K562 (cell line): ENCODE results near the gene TMEFF2. TPM values are rescaled to one million over a fixed set of nuclear protein-coding genes. Genes with fewer than 3 reads are reported as not detected.

Experiments used
- ATAC-seq: fragments of 200-7000 bp; cut with Tn5 transposase; 3 replicates; pipeline ENCODE4 v1.9.1; 2020; ENCODE audit warnings: moderate library complexity
- BruUV-seq: library from RNA; stranded (reverse); fragments of 400-500 nt; replicated peaks from 2 replicates; lab custom pipeline; 2021; lab: Mats Ljungman, UMichigan
- CTCF ChIA-PET: fragments of 300-600 bp; formaldehyde crosslinking; extraction: SDS; loops from one replicate; lab custom pipeline; 2021; ENCODE audit warnings: low intra/inter-chr PET ratio; lab: Yijun Ruan, JAX
- POLR2A ChIA-PET: fragments of 300-600, 350-650 bp; sonication (Branson Sonifier 250); formaldehyde crosslinking; extraction: SDS; loops from one replicate; lab custom pipeline; 2021; ENCODE audit warnings: antibody characterized with exemption, inconsistent platforms; lab: Yijun Ruan, JAX
- DNase-seq, 4 experiments: peaks; one replicate each; pipeline versions ENCODE4 v3.0.0 to v3.0.0-alpha.2; 2011 to 2018; ENCODE audit warnings: low spot score in 3 of 4, mixed read lengths in 3 of 4; ENCODE audit errors: extremely low read depth in 1 of 4
- FAIRE-seq: peaks from 2 replicates; lab custom pipeline; 2011; peaks lifted over from hg19 to GRCh38; lab: Jason Lieb, UNC
- H2AFZ ChIP-seq: 2 replicates; pipeline ENCODE4 v1.6.0; 2011; ENCODE audit warnings: low read depth, low read length, control low read depth, inconsistent platforms
- H3K27ac ChIP-seq: fragments of 200-600 bp; 3 replicates; pipeline ENCODE4 v1.8.0; 2011; ENCODE audit warnings: low read depth, mild to moderate bottlenecking, control low read depth, inconsistent platforms, low read length, moderate library complexity, mixed read lengths; ENCODE audit errors: extremely low read depth
- H3K27me3 ChIP-seq, 2 experiments: fragments of 300-600 bp in 1 of 2; 2 replicates in 1 of 2; 3 replicates in 1 of 2; pipeline versions ENCODE4 v1.6.0 to v1.8.0; 2011; ENCODE audit warnings: inconsistent platforms in 2 of 2, low read length in 2 of 2, mild to moderate bottlenecking in 1 of 2, mixed read lengths in 1 of 2, moderate library complexity in 1 of 2; ENCODE audit not compliant: control insufficient read depth in 2 of 2, insufficient read depth in 2 of 2
- H3K36me3 ChIP-seq: fragments of 300-600 bp; 3 replicates; pipeline ENCODE4 v1.8.0; 2011; ENCODE audit warnings: mild to moderate bottlenecking, low read length, inconsistent platforms; ENCODE audit not compliant: control insufficient read depth, insufficient read depth
- H3K4me1 ChIP-seq, 2 experiments: fragments of 200-600 bp in 1 of 2; replicated peaks in 1 of 2; 2 replicates in 1 of 2; 3 replicates in 1 of 2; pipeline versions ENCODE4 v1.5.1 to v1.8.0; 2011; ENCODE audit warnings: inconsistent platforms in 2 of 2, low read length in 2 of 2, mild to moderate bottlenecking in 1 of 2, mixed read lengths in 1 of 2, moderate library complexity in 1 of 2; ENCODE audit not compliant: control insufficient read depth in 2 of 2, insufficient read depth in 2 of 2
- H3K4me2 ChIP-seq: 2 replicates; pipeline ENCODE4 v1.6.1; 2011; ENCODE audit warnings: low read length, control low read depth, inconsistent platforms, mixed read lengths; ENCODE audit not compliant: insufficient read depth
- H3K4me3 ChIP-seq: fragments of 200-600 bp; sonication (generic), shearing (Covaris generic); 2 replicates; pipeline ENCODE4 v1.5.1; 2016; ENCODE audit warnings: control low read depth, inconsistent platforms
- H3K79me2 ChIP-seq: fragments of 200-600 bp; 3 replicates; pipeline ENCODE4 v1.8.0; 2011; ENCODE audit warnings: low read length, inconsistent platforms; ENCODE audit not compliant: control insufficient read depth, insufficient read depth
- H3K9ac ChIP-seq, 2 experiments: 2 replicates each; pipeline versions ENCODE4 v1.6.0 to v1.6.1; 2011; ENCODE audit warnings: low read depth in 2 of 2, low read length in 2 of 2, control low read depth in 1 of 2, inconsistent platforms in 1 of 2, mild to moderate bottlenecking in 1 of 2, mixed read lengths in 1 of 2; ENCODE audit not compliant: insufficient read depth in 1 of 2
- H3K9me1 ChIP-seq: one replicate; pipeline ENCODE4 v1.6.0; 2011; ENCODE audit warnings: inconsistent platforms, mild to moderate bottlenecking, low read length, moderate library complexity; ENCODE audit not compliant: control insufficient read depth, insufficient read depth
- H3K9me3 ChIP-seq: replicated peaks from 2 replicates; pipeline ENCODE4 v1.5.1; 2011; ENCODE audit warnings: low read depth, low read length, inconsistent platforms; ENCODE audit not compliant: control insufficient read depth, insufficient read depth
- H4K20me1 ChIP-seq: replicated peaks from 2 replicates; pipeline ENCODE4 v1.6.1; 2011; ENCODE audit warnings: low read length, inconsistent platforms, mixed read lengths; ENCODE audit not compliant: control insufficient read depth, insufficient read depth
- BRD4 ChIP-seq: fragments of 200-600 bp; sonication (generic); IDR thresholded peaks from 2 replicates; pipeline ENCODE4 v1.6.1; 2017; ENCODE audit warnings: inconsistent platforms
- HEY1 ChIP-seq: fragments of 250-450 bp; sonication (Bioruptor Pico); IDR thresholded peaks from 2 replicates; pipeline ENCODE4 v1.5.0; 2020; ENCODE audit warnings: mild to moderate bottlenecking, moderate library complexity, borderline replicate concordance
- ID3 ChIP-seq, 2 experiments: fragments of 250-450 bp in 1 of 2; fragments of 450-650 bp in 1 of 2; sonication (Bioruptor Pico) in 1 of 2; IDR thresholded peaks; 2 replicates each; pipeline versions ENCODE4 v1.6.1 to v1.8.0; 2016 to 2021; ENCODE audit warnings: mild to moderate bottlenecking in 2 of 2, moderate library complexity in 2 of 2, missing compliant biosample characterization in 1 of 2, missing genetic modification characterization in 1 of 2
- KAT7 ChIP-seq: sonication (generic); formaldehyde crosslinking; IDR thresholded peaks from 2 replicates; pipeline ENCODE4 v1.8.0; 2022; ENCODE audit warnings: missing genetic modification reagents, mild to moderate bottlenecking, borderline replicate concordance
- KDM1A ChIP-seq, 2 experiments: fragments of 450-650 bp; IDR thresholded peaks; 2 replicates each; pipeline ENCODE4 v1.6.1; 2016; ENCODE audit warnings: mild to moderate bottlenecking in 2 of 2
- NFYB ChIP-seq: IDR thresholded peaks from 2 replicates; pipeline ENCODE4 v1.6.1; 2011; ENCODE audit warnings: mild to moderate bottlenecking, moderate library complexity; ENCODE audit not compliant: insufficient read length; ENCODE audit errors: extremely low read depth
- ZNF282 ChIP-seq: sonication (generic); formaldehyde crosslinking; IDR thresholded peaks from 2 replicates; pipeline ENCODE4 v1.8.1; 2023; ENCODE audit warnings: missing genetic modification reagents
- ZNF444 ChIP-seq: fragments of 250-450 bp; sonication (Bioruptor Pico); IDR thresholded peaks from 2 replicates; pipeline ENCODE4 v1.4.0; 2020; ENCODE audit warnings: mild to moderate bottlenecking, moderate library complexity
- ZSCAN29 ChIP-seq: fragments of 450-650 bp; IDR thresholded peaks from 2 replicates; pipeline ENCODE4 v1.6.1; 2017
- WGBS: fragments of 100-300 bp; shearing (Covaris generic); methylation state at CpG from one replicate; pipeline ENCODE4 v1.1.6; 2016; ENCODE audit warnings: low coverage, mixed read lengths; ENCODE audit not compliant: insufficient coverage; ENCODE audit errors: missing lambda C conversion rate; 5-methylcytosine and 5-hydroxymethylcytosine counted together
- in situ Hi-C: fragments of 300-500 bp; cut with MboI; formaldehyde crosslinking; loops from 4 replicates; pipeline ENCODE4 v1.15.0; 2018; ENCODE audit warnings: inconsistent platforms, mixed read lengths
- intact Hi-C: fragments of 100-400 bp; cut with micrococcal nuclease; formaldehyde crosslinking; loops from 2 replicates; pipeline ENCODE4 v1.14.2; 2022
- polyA plus RNA-seq, 8 experiments: library from polyadenylated mRNA; depleted of rRNA in 4 of 8; stranded (reverse) in 5 of 8; unstranded in 3 of 8; fragments of >200 nt; fragmentation: Nextera tagmentation in 2 of 8; fragmentation: Illumina TruSeq in 1 of 8; extraction: Ambion mirVana in 2 of 8; extraction: Trizol in 1 of 8; gene quantifications; 2 replicates each; pipeline versions ENCODE4 v1.2.1 to v1.2.3, GENCODE V29; 2011 to 2014; ENCODE audit warnings: inconsistent platforms in 1 of 8, missing spikeins in 1 of 8
- total RNA-seq, 7 experiments: library from RNA; depleted of rRNA in 6 of 7; stranded (reverse); fragments of >200 nt in 6 of 7; fragmentation: Illumina TruSeq in 2 of 7; extraction: Trizol in 2 of 7; gene quantifications; 2 replicates each; pipeline versions ENCODE4 v1.2.1 to v1.2.3, GENCODE V29; 2011 to 2021; ENCODE audit warnings: low replicate concordance in 1 of 7
- TF ChIP-seq, protein P1 (sequence below): fragments of 250-450 bp; sonication (Bioruptor Pico); IDR thresholded peaks from 2 replicates; pipeline ENCODE4 v1.5.0; 2020; ENCODE audit warnings: mild to moderate bottlenecking
- TF ChIP-seq, protein P2 (sequence below): fragments of 250-450 bp; sonication (Bioruptor Pico); IDR thresholded peaks from 2 replicates; pipeline ENCODE4 v1.8.0; 2021; ENCODE audit warnings: moderate library complexity, mild to moderate bottlenecking, inconsistent platforms
- TF ChIP-seq, protein P3 (sequence below), 2 experiments: fragments of 450-650 bp in 1 of 2; sonication (generic) in 1 of 2; formaldehyde crosslinking in 1 of 2; IDR thresholded peaks; 2 replicates each; pipeline versions ENCODE4 v1.7.1 to v1.9.0; 2016 to 2022; ENCODE audit warnings: inconsistent platforms in 1 of 2, mild to moderate bottlenecking in 1 of 2, missing genetic modification reagents in 1 of 2

Gene TMEFF2
- total and polyA plus RNA-seq, 9 of the 15 experiments (the other 6 are each of a cell fraction or from before 2014, with no cell fraction given) = 1.4 TPM; not detected in 8

GRCh38 chr2:192044496-192044895 is 150.2 kb downstream of the TMEFF2 start:
- no peak overlapping the region for H3K9ac ChIP-seq
- intact Hi-C loops (no loop called here), in situ Hi-C loops (no loop called here)
- H3K9me3 ChIP-seq = no peaks in the 10 kb centered on the region
- ChIA-PET POLR2A (no interaction called here), CTCF (no interaction called here)
- 64% methylated on average over 2 of the region's 2 CpGs for WGBS
- no peaks in the 10 kb centered on the region for H3K4me1 ChIP-seq
- H4K20me1 ChIP-seq = no peaks in the 10 kb centered on the region
- no peak for DNase-seq
- no TSS peak for BruUV-seq
- no peaks in the 10 kb centered on the region for H3K27me3 ChIP-seq
- no peak overlapping the region for H3K4me3 ChIP-seq
- no peaks in the 10 kb centered on the region for H3K79me2 ChIP-seq
- H3K9me1 ChIP-seq = no peaks in the 10 kb centered on the region
- H3K4me2 ChIP-seq = no peak overlapping the region
- H3K36me3 ChIP-seq = no peaks in the 10 kb centered on the region
- ATAC-seq = no peak
- no peak overlapping the region for H2AFZ ChIP-seq
- no peak for FAIRE-seq
- no peak overlapping the region for H3K27ac ChIP-seq
- TF ChIP-seq ZNF282 (CRISPR knock-in tag) = no peak
- TF ChIP-seq, protein P1, sequence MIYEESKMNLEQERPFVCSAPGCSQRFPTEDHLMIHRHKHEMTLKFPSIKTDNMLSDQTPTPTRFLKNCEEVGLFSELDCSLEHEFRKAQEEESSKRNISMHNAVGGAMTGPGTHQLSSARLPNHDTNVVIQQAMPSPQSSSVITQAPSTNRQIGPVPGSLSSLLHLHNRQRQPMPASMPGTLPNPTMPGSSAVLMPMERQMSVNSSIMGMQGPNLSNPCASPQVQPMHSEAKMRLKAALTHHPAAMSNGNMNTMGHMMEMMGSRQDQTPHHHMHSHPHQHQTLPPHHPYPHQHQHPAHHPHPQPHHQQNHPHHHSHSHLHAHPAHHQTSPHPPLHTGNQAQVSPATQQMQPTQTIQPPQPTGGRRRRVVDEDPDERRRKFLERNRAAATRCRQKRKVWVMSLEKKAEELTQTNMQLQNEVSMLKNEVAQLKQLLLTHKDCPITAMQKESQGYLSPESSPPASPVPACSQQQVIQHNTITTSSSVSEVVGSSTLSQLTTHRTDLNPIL (CRISPR knock-in tag) = no peak
- TF ChIP-seq NFYB = no peak
- no peak for TF ChIP-seq HEY1 (CRISPR knock-in tag)
- TF ChIP-seq ZSCAN29 = no peak
- TF ChIP-seq, protein P2, sequence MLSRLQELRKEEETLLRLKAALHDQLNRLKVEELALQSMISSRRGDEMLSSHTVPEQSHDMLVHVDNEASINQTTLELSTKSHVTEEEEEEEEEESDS (CRISPR knock-in tag) = no peak
- TF ChIP-seq KDM1A (IDR thresholded peaks at IDR 0.05) = no peak
- TF ChIP-seq KAT7 = no peak
- no peak for TF ChIP-seq ZNF444 (CRISPR knock-in tag)
- no peak for TF ChIP-seq BRD4
- TF ChIP-seq, protein P3, sequence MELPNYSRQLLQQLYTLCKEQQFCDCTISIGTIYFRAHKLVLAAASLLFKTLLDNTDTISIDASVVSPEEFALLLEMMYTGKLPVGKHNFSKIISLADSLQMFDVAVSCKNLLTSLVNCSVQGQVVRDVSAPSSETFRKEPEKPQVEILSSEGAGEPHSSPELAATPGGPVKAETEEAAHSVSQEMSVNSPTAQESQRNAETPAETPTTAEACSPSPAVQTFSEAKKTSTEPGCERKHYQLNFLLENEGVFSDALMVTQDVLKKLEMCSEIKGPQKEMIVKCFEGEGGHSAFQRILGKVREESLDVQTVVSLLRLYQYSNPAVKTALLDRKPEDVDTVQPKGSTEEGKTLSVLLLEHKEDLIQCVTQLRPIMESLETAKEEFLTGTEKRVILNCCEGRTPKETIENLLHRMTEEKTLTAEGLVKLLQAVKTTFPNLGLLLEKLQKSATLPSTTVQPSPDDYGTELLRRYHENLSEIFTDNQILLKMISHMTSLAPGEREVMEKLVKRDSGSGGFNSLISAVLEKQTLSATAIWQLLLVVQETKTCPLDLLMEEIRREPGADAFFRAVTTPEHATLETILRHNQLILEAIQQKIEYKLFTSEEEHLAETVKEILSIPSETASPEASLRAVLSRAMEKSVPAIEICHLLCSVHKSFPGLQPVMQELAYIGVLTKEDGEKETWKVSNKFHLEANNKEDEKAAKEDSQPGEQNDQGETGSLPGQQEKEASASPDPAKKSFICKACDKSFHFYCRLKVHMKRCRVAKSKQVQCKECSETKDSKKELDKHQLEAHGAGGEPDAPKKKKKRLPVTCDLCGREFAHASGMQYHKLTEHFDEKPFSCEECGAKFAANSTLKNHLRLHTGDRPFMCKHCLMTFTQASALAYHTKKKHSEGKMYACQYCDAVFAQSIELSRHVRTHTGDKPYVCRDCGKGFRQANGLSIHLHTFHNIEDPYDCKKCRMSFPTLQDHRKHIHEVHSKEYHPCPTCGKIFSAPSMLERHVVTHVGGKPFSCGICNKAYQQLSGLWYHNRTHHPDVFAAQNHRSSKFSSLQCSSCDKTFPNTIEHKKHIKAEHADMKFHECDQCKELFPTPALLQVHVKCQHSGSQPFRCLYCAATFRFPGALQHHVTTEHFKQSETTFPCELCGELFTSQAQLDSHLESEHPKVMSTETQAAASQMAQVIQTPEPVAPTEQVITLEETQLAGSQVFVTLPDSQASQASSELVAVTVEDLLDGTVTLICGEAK (IDR thresholded peaks at IDR 0.05) = no peak
- TF ChIP-seq, protein P3 (CRISPR knock-in tag; IDR thresholded peaks at IDR 0.05) = no peak
- no peak for TF ChIP-seq ID3 (CRISPR knock-in tag; IDR thresholded peaks at IDR 0.05)
- no peak for TF ChIP-seq ID3 (tag; IDR thresholded peaks at IDR 0.05)
